Islet precursor cell (in vitro differentiated cells): ENCODE data around the gene ATG7.
"Not testable (repeated sequence)": the region's sequence is repeated elsewhere in the genome, so short reads cannot be mapped to it uniquely, and the experiment has no call there.

Experiments
- DNase-seq: peaks from one replicate; pipeline ENCODE4 v3.0.0-alpha.2; 2018

The ATG7 gene

GRCh38 chr3:11558918-11559815, 287.0 kb downstream of the ATG7 start:
- DNase-seq, result peak; percentile 50

DNA sequence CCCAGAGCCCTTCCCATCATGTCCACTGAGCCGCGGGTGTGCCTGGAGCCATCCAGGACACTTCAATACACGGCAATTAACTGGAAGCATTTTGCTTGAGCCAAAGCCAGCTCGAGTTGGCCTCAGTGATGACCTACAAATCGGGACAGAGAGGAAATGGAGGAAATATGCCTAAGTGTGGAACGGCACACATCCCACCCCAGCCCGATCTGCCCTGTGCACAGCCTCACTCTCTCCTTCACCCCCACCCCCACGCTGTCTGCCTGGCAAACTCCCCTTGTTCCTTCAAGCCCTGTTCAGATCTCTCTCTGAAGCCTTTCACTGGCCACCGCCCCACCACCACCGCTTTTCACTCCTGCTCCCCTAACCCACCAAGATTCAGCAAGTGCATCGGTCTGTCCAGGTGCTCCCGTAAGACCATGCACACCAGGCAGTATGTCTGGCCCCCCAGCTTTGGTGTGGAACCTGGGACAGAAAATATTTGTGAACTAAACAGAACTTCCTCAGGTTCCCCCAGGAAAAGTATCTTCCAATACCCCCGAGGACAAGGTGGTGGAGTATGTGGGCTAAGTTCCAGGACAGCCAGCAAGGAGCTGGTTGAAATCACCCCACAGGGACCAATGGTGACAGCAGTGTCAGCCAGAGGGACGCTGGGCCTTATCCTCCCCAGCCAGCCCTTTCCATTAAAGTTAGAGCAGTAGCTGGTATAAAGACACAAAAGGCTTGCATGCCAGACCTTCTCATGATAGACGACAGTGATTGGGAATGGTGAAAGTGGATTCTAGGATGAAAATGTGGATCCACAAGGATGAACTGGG, 287.8 kb downstream of the ATG7 start:
- peak; percentile 38 for DNase-seq

GRCh38 chr3:11560746-11561145, 288.5 kb downstream of the ATG7 start:
- DNase-seq, result peak; percentile 54

DNA sequence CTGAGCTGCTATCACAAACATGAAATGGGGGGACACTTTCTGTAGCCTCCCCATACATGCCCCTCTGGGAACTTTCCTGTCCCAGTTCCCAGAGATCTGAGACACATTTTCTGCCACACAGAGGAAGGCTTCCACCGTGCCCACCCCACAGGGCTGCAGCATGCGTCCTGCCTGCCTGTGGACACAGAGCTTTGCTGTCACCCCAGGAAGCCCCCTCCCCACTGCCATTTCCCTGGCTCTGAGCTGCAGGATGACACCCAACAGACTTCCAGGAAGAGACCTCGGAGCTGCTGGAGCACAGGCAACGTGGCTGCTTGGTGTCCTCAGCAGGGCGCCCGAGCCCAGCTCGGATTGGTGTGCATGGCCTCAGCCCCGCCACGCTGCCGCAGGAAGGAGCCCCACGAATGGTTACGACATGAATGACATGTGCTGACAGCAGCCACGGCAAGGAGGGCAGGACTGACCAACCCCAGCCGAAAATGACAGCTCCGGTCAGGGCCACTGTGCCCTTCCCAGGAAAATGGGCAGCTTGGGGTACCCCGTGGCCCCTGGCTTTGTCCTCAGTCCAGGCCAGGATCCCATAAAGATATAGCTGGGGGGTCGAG, 290.2 kb downstream of the ATG7 start:
- peak; percentile 51 for DNase-seq

DNA sequence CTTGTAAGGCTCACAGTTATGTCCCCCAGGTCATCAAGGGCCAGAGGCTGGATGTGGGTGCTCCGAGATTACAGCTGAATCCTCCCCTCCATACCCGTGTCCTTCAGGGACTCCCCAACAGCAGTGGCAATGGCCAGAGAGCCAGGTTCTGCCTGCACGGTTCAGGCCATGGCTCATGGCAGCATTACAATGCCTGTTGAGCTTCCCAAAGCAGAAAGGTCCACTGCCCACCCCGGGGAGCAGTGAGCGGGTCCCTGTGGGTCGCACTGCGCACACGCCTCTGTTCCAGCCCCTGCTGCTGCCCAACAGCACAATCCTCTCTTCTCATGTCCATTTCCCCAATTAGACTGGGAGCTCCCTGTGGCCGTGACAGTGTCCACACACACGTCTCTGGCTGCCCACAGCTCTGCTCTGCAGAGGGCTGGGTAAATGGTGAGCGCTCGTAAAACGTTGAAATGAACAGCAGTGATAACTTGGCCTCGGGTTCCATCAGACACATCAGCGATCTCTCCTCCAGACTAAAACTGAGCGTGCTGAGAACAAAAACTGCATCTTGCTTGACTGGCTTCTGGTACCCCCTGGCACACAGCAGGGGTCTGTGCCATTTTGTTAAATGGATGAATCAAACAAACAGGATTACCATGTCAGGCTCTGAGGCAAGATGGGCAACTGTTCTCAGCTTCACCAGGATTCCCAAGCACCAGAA, 291.1 kb downstream of the ATG7 start:
- DNase-seq, result peak; percentile 44

- peak; percentile 54 for DNase-seq
Measured at GRCh38 chr3:11563865-11564185, 291.6 kb downstream of the ATG7 start.

- DNase-seq, result peak; percentile 43
Measured at GRCh38 chr3:11564577-11565001, 292.4 kb downstream of the ATG7 start.

DNA sequence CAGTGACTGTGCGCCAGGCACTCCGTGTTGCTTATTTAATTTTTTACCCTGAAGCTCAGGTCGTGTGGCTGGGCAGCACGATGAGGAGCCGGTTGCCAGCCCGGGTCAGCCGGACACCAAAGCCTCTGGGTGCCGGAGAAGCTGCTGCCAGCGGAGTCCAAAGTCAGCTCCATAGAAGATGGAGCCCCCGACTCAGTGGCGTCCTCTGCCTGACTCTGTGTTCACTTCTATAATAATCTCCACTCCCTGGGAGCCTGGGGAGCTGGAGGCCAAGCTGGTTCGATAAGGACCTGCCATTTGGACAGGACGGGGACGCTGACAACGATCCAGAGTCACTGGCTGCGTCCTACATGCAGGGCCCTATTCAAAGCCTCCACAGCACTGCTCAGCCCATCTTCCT, 292.9 kb downstream of the ATG7 start:
- peak; percentile 45 for DNase-seq

GRCh38 chr3:11565492-11565891, 293.3 kb downstream of the ATG7 start:
- peak; percentile 44 for DNase-seq

DNA sequence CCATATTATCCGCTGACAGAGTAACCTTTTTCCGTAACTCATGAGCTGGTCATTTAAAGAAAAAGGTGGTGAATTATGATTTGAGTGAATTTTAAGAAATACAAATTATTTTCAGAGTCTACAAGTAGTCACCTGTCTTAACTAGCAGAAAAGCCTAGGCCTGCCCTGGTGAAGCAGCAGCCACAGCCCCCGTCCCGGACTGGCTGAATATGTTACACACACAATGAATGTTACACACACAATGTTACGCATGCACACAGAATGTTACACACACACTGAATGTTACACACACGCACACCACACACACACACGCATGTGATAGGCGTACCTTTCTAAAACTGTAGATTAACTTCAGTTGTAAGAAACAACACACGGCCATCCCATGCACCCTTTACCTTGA, 293.7 kb downstream of the ATG7 start:
- DNase-seq, result no peak

DNA sequence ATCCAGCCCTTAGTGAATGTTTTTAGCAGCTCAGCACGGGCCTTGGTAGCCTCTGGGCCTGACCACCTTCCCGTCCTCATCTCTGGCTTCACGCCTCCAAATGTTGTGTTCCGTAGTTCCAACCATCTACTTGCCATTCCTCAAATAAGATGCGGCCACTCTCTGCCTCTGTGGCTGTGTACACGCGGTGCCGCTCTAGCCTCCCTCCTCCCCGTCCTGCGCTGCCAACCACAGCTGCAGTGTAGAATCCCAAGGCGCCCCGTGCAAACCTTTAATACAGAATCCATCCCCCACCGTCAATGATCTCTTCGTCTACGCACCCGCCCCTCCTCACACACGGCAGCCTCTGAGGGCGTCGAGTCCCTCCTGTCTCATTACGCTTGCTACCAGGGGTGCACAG, 294.3 kb downstream of the ATG7 start:
- no peak for DNase-seq

- peak; percentile 55 for DNase-seq
Measured at GRCh38 chr3:11566916-11567315, 294.7 kb downstream of the ATG7 start.

- peak; percentile 56 for DNase-seq
Measured at GRCh38 chr3:11567516-11568467, 295.6 kb downstream of the ATG7 start.

GRCh38 chr3:11568503-11569155, 296.4 kb downstream of the ATG7 start:
- peak; percentile 83 for DNase-seq

GRCh38 chr3:11569156-11569741, 297.1 kb downstream of the ATG7 start:
- peak; percentile 49 for DNase-seq

- DNase-seq, result peak; percentile 43
Measured at GRCh38 chr3:11570251-11570650, 298.1 kb downstream of the ATG7 start.

DNA sequence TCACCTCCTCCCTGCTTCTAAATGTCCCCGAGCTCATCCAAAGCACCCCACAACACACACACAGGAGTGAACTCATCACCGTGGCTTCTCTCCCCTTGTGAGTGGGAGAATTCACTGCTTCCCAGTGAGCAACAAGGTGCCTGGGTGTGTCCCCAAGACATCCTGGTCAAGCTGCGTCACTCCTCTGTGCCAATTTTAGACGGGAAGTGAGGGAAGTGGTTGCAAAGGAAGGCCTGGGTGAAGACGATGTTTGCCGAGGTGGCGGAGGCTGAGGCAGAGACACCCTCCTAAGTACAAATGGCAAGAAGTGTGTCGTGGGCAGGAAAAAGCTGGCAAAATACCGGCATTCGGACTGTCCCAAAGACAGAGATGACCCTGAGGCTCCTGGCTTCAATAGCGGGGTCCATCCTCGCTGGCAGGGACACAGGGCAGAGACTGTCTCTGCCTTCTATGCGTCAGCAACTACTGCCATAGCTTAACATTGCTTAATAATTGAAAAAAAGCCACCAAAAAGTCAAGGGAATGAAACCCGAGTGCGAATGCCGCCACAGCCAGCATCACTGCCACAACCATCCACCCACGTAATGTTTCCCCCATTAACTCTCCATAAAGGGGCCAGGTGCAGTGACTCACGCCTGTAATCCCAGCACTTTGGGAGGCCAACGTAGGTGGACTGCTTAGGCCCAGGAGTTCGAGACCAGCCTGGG, 298.7 kb downstream of the ATG7 start:
- DNase-seq, result no peak

DNA sequence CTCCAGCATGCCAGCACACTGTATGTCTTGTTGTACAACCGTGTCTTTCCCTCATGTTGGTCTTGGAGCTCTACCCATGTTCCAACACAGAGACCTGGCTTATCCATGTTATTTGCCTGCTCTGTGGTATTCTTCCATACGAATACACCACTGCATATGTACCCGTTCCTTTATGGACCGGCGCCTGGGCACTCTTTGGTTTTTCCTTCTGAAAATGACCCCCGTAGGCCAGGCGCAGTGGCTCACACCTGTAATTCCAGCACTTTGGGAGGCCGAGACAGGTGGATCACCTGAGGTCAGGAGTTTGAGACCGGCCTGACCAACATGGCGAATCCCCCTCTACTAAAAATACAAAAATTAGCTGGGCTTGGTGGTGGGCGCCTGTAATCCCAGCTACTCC, 300.5 kb downstream of the ATG7 start:
- not testable (repeated sequence) for DNase-seq

- peak; percentile 43 for DNase-seq
Measured at GRCh38 chr3:11574981-11575669, 302.9 kb downstream of the ATG7 start.
